ENCODE measurements around the gene PSME2.

DNA sequence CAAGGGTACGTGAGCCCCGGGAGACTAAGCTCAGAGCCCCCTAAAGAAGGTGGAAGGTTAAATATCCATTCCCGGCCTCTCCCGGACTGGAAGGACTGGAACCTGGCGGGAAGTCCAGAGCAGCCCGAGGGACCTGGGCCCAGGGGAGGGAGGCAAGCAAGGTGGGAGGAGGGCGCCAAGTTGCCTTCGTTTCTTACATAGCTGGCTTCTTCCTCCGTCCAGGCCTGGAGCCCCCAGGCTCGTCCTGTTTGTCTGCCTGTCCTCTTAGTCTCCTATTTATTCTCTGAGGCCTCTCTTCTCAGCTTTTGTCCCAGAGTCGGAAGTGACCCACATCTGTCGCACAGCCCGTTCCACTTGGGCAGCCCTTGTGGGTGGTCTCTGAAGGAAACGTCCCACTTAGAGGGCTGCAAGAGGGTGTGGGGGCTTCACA, 51.6 kb downstream of the PSME2 start:
- no peak for TF ChIP-seq POLR2A (IDR thresholded peaks at IDR 0.05)
- TF ChIP-seq, protein P1, sequence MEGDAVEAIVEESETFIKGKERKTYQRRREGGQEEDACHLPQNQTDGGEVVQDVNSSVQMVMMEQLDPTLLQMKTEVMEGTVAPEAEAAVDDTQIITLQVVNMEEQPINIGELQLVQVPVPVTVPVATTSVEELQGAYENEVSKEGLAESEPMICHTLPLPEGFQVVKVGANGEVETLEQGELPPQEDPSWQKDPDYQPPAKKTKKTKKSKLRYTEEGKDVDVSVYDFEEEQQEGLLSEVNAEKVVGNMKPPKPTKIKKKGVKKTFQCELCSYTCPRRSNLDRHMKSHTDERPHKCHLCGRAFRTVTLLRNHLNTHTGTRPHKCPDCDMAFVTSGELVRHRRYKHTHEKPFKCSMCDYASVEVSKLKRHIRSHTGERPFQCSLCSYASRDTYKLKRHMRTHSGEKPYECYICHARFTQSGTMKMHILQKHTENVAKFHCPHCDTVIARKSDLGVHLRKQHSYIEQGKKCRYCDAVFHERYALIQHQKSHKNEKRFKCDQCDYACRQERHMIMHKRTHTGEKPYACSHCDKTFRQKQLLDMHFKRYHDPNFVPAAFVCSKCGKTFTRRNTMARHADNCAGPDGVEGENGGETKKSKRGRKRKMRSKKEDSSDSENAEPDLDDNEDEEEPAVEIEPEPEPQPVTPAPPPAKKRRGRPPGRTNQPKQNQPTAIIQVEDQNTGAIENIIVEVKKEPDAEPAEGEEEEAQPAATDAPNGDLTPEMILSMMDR (IDR thresholded peaks at IDR 0.05), result no peak

Data from heart left ventricle (tissue), 13 donors.